ENCODE data around the gene AEN.

The AEN gene, protein sequence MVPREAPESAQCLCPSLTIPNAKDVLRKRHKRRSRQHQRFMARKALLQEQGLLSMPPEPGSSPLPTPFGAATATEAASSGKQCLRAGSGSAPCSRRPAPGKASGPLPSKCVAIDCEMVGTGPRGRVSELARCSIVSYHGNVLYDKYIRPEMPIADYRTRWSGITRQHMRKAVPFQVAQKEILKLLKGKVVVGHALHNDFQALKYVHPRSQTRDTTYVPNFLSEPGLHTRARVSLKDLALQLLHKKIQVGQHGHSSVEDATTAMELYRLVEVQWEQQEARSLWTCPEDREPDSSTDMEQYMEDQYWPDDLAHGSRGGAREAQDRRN

GRCh38 chr15:88620995-88621772 is at the start of gene AEN:
Gene AEN (plus strand): TSS chr15:88621340. CDS start chr15:88626210, 4,870 bp downstream.
- peak; percentile 96 for DNase-seq

DNA sequence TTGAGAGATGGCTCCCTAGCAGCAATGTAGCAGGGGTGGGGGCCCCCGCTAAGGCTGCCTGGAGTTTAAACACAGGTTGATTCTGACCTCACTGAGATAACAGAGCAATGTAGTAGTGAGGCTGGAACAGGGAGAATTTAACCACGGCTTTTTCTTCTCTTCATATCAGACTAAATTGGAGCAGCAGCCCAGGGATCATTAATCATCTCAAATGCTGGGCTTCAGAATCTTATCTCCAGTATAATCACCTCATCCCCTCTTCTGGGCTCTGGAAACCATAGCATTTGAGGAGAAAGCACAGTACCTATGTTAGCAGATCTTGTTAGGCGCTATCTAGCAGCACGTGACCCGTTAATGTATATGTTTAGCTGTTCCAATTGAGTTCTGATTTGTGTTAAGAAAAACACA is 49.3 kb upstream of the AEN start:
- DNase-seq: no peak

GRCh38 chr15:88574077-88574476 is 47.1 kb upstream of the AEN start:
- no peak for DNase-seq

DNA sequence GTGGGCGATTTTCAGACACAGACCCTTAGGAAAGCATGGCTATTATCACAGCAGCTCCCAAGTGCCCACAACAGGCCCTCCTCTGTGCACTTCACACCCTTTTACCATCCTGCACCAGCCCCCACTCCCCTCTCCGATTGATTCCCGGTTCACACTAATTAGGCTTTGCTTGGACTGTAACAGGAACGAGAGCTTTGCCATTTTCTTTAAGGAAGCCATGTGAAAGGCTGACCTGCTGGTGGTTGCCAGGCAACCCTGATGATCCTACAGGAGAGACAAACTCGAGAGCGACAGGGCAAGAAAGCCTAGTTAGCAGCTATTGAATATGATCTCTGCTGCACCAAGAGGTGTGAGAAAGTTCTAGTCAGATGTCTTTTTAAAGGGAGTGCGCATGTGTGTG is 46.5 kb upstream of the AEN start:
- no peak for DNase-seq

DNA sequence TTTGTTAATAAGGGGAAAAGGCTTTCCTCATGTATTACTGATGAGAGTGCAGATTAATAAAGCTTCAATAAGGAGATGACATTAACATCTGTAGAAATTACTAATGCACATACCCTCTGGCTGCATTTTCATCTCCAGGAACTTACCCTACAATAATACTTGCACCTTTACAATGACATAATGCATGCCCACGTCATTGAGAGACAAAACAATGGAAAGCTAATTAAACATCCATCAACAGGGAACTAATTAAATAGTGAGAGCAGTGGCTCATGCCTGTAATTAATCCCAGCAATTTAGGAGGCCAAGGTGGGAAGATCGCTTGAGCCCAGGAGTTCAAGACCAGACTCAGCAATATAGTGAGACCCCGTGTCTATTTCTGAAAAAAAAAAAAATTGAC is 41.8 kb upstream of the AEN start:
- no peak for DNase-seq

DNA sequence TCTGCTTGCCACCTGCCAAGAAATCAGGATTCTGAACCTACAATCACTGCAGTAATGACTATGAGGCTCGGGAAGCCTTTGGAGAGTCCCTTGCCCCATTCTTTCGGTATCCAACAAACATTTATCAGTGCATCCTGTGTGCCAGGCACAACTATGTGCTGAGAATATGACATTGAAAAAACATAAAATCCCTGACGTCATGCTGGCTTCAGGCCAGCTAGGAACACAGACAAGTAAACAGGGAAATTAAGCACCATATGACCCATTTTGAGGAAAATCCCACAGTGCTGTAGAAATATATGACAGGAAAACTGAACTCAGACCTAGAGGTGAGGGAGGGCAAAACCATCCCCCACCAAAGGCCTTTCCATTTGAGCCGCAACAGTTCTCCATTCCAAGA is 40.6 kb upstream of the AEN start:
- no peak for DNase-seq

GRCh38 chr15:88586401-88587162 is 34.6 kb upstream of the AEN start:
- DNase-seq: no peak

DNA sequence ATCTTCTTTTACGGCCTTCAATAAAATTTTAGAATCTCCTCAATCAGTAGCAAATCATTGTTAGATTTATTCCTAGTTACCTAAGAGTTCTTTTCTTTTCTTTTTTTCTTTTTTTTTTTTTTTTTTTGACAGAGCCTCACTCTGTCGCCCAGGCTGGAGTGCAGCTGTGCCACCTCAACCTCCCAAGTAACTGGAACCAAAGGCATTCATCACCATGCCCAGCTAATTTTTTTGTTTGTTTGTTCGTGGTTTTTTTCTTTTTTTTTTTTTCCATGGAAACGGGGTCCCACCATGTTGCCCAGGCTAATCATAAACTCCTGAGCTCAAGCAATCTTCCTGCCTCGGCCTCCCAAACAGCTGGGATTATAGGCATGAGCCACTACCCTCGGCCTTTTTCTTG is 30.4 kb upstream of the AEN start:
- DNase-seq: no peak

- no peak for DNase-seq
Observed at GRCh38 chr15:88591384-88591783, 29.8 kb upstream of the AEN start.

GRCh38 chr15:88603885-88604284 is 17.3 kb upstream of the AEN start:
- DNase-seq: no peak

GRCh38 chr15:88604381-88605188 is 16.6 kb upstream of the AEN start:
- DNase-seq: no peak

DNA sequence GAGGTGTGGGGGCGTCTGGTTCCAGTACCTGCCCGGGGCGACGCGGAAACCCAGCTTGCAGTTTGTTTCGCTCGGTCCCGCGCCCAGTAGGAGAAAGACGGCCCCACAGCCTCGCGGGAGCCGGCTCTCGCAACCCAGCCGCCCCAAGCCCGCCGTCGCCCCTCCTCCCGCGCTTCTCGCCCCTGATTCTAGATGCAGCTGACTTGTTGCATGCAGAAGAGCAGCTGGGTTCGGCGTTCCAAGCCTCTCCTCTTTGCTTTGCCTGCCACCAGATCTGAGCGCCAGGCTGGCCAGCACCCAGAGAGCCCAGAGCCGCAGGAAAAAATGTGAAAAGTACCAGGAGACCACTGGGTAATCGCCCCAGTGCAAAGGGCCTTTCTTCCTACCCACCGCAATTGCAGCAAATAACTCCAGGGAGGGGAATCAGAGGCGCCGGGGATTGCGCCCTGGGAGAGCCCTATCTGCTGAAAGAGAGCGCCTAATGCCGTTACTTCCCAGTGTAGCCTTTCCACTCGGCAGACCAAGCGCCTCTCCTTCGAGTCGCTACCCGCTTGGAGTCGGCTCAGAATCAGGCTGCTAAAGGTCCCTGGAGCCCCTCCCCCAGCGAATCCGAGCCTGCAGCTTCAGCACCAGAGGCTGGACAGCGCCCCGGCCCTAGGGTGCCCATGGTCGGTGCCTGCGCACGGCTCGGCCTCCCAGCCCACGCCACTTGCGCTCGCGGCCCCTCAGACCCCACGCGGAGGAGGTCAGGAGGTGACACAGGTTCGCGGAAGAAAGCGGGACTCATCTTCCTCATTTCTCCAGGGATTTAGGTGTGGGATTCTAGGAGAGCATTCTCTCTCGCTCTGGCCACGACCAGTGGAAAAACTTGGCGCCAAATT is 15.7 kb upstream of the AEN start:
- DNase-seq: peak; percentile 29

GRCh38 chr15:88606070-88606794 is 14.9 kb upstream of the AEN start:
- DNase-seq: no peak

GRCh38 chr15:88607951-88608350 is 13.2 kb upstream of the AEN start:
- DNase-seq: no peak

- DNase-seq: no peak
Observed at GRCh38 chr15:88608607-88609181, 12.4 kb upstream of the AEN start.

GRCh38 chr15:88609344-88610090 is 11.6 kb upstream of the AEN start:
- no peak for DNase-seq

DNA sequence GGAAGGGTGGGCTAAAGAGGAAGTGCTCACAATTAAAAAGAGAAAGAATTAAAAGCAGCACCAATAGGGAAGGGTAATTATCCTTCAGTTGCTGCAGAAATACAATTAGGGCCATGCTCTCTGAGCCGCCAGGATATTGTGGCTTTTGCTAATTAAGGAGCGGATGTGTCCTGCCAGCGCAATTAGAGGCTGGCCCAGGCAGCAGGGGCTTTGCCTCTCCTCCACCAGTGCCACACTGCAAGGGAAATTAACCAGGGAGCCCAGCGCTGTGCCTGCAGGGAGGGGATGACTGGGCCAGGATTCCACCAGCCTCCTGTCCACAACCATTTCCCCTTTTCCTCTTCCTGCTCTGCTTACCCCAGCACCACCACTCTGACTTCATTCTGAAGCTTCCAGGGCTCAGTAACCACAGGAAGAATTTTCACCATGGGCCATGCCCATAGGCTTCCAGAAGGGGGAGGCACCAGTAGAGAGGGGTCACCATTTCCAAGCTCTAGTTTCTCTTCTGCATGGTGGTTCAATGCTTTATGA is 10.4 kb upstream of the AEN start:
- no peak for DNase-seq

DNA sequence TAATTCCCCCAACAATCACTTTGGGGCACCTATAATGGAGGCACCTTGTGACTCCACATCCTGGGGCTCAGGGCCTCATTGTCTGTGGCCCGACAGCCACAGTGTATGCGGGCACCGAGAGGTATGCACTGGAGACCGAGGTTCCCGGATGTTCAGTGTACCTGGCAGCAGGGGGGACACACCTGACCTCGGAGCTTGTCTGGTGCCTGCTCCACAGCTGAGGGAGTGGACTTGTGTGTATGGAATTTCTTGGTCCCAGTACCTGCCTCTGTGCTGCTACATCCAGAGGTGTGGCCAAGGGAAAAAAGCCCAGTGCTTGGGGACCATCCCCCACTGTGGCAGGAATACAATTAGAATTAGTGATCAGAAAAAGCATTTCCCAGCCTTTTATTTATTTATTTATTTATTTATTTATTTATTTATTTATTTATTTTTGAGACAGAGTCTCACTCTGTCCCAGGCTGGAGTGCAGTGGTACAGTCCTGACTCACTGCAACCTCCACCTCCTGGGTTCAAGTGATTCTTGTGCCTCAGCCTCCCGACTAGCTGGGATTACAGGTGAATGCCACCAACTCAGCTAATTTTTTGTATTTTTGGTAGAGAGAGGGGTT is 8.8 kb upstream of the AEN start:
- no peak for DNase-seq

All from hematopoietic multipotent progenitor cell treated with erythropoietin and hydrocortisone succinate and interleukin-3 and kit ligand, for 8 days (in vitro differentiated cells).